GDM1 (cell line): ENCODE results near the gene PRKAR1B.
"Not testable (repeated sequence)": the region's sequence is repeated elsewhere in the genome, so short reads cannot be mapped to it uniquely, and the experiment has no call there.

ENCODE experiments used
- DNase-seq: peaks from one replicate; lab custom pipeline; 2025; lab: John Stamatoyannopoulos, UW

PRKAR1B gene

DNA sequence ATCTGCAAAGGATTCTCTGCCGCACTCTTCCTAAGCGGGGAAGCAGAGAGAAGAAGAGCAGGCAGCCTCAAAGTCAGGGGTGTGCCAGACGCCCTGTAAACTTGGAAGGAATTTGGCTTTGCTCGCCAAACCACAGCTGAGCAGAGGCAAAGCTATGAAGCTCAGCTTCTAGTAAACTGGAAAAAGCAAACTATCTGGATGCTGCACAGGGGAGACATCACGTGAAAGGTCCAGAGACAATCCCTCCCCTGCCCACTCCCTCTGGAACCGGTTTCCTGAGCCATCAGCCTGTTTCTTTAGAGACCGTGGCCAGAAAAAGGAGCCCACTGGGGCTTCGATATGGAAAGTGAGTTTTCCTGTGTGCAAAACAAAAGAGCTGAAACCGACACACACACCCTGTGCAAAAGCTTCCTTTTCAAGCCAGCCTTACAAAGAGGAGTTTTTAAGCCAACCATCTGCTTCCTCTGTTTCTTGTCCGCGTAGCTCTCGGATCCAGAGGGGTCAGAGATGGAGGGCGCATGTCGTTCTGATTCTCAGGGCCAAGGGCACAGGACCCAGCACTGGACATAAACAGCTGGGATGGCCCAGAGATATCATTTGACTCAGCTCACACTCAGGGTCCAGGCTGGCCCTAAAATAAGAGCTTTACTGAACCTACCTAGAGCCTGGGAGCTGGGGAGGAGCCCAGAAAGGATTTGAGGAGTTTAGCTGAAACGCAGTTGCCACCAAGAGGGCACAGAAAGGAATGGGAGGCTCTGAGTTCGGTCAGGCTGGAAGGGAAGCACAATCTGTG lies 58.7 kb downstream of the PRKAR1B start:
- no peak for DNase-seq

GRCh38 chr7:666454-667292 lies 60.4 kb downstream of the PRKAR1B start:
- DNase-seq = no peak

DNA sequence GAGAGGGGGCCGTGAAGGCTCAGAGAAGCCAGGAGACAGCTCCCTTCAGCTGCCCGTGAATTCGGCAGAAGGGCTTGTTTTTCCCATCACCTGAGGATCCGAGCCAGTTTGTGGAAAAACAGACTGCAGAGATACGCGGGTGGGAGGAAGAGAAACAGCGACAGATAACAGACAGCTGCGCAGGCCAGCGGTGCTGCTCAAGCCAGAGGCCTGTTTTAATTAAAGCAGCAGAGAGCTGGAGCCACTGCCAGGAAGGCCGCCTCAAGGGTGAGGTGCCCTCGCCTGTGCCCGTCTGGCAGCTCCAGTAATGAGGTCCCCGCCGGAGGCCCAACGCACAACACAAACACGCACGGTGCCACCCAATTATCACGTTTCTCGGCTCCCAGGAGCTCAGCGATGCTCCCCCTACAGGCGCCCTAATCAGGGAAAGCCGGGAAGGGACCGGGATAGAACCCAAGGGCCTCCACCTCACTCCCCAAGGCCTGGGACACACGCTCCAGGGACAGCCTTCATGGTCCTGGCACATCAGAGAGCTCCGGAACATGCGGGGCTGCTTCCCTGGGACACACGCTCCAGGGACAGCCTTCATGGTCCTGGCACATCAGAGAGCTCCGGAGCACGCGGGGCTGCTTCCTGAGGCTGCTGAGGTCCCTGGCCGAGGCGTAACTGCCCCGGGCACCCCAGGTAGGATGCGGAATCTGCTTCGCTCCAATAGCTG lies 61.2 kb downstream of the PRKAR1B start:
- DNase-seq = no peak

DNA sequence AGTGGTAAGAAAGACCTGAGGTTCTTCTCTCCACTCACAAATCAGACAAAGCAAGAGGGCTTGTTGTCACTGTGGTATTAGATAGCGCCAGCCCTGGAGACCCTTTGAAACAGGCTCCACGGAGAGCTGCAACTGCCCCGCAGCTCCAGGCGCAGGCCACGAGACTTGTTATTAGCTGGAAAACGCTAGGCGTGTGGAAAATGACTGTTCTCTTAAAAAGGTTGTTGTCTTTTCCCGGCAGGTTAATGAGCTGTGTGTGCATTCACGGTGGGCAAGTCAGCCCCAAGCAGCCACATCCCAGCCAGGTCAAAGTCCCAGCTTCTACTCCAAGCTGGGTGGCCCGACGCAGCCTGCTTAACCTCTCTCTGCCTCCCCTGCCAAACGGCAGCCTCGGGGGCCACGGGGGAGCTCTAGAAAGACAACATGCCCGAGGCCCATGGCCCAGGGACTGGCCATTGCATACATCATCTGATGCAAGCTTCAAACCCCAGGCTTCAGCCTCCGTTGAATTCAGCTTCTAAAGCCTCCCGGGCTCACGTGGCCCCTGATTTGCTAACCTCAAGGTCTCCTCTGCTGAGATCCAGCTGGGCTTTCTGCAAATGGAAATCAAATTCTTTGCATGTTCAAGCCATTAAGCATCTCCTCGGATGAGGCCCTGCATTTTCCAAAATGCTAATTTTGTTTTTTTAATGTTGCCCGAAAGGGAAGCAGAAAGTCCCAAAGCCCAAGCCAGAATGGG lies 61.9 kb downstream of the PRKAR1B start:
- DNase-seq = no peak

DNA sequence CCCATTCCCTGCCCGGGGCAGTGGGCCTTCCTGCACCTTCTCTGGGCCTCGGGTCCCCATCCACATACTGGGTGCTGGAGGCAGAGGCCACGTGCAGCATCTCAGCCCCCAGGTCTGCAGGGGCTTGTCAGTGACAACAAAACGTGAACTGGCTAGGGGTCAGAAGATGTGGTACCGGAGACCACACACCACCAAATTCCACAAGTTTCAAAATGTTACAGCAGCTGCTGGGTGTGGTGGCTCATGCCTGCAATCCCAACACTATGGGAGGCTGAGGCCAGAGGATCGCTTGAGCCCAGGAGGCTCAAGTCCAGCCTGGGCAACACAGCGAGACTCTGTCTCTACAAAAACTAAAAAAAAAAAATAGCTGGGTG lies 62.7 kb downstream of the PRKAR1B start:
- no peak for DNase-seq

- DNase-seq = no peak
These were observed 64.5 kb downstream of the PRKAR1B start for GRCh38 chr7:662576-662975.

DNA sequence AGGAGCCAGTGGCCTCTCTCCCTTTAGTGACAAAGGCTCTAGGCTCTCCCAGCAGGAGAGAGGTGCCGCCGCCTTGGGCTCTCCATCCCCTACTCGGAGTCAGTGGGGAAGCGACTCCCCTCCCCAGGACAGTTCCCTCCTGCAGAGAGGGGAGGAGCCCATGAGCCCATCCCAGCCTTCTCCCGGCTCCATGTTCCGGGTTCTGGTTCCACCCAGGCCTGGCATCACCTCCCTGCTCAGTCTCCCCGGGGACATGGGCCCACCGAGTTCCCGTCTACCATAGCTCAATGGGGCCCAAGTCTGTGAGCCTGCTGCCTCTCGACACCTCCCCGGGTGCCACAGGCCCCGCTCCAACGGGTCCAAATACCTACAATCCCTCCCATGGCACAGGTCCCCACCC lies 67.1 kb downstream of the PRKAR1B start:
- no peak for DNase-seq

- no peak for DNase-seq
These were observed 67.7 kb downstream of the PRKAR1B start for GRCh38 chr7:659306-659847.

GRCh38 chr7:657565-658119 lies 69.4 kb downstream of the PRKAR1B start:
- no peak for DNase-seq

- not testable (repeated sequence) for DNase-seq
These were observed 70.1 kb downstream of the PRKAR1B start for GRCh38 chr7:657010-657409.

GRCh38 chr7:655758-656157 lies 71.3 kb downstream of the PRKAR1B start:
- no peak for DNase-seq

DNA sequence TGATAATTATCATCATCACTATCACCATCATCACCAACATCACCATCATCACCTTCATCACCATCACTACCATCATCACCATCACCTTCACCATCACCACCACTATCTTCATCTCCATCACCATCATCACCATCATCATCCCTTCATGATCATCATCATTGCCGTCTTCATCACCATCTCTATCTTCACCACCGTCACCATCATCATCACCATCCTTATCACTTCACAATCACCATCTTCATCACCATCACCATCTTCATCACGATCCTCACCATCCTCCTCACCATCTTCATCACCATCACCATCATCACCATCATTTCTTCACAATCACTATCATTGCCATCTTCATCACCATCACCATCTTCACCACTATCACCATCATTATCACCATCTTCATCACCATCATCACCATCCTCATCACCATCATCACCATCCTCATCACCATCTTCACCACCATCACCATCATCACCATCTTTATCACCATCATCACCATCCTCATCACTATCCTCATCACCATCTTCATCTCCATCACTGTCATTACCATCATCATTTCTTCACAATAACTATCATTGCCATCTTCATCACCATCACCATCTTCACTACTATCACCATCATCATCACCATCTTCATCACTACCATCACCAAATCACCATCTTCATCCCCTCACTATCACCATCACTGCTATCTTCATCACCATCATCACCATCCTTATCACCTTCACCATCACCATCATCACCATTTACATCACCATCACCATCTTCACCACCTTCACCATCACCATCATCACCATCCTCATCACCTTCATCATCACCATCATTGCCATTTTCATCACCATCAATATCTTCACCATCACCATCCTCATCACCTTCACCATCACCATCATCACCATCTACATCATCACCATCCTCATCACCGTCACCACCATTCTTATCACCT lies 73.0 kb downstream of the PRKAR1B start:
- DNase-seq = no peak

- no peak for DNase-seq
These were observed 74.2 kb downstream of the PRKAR1B start for GRCh38 chr7:652881-653280.

DNA sequence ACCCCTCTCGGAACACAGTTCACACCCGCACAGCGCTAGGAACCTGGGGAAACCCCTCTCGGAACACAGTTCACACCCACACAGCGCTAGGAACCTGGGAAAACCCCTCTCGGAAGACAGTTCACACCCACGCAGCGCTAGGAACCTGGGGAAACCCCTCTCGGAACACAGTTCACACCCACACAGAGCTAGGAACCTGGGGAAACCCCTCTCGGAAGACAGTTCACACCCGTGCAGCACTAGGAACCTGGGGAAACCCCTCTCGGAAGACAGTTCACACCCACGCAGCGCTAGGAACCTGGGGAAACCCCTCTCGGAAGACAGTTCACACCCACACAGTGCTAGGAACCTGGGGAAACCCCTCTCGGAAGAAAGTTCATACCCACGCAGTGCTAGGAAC lies 74.9 kb downstream of the PRKAR1B start:
- DNase-seq = not testable (repeated sequence)

- DNase-seq = no peak
These were observed 75.9 kb downstream of the PRKAR1B start for GRCh38 chr7:651032-651728.

- DNase-seq = no peak
These were observed 76.6 kb downstream of the PRKAR1B start for GRCh38 chr7:650339-651031.

GRCh38 chr7:646951-647350 lies 80.1 kb downstream of the PRKAR1B start:
- DNase-seq = no peak

DNA sequence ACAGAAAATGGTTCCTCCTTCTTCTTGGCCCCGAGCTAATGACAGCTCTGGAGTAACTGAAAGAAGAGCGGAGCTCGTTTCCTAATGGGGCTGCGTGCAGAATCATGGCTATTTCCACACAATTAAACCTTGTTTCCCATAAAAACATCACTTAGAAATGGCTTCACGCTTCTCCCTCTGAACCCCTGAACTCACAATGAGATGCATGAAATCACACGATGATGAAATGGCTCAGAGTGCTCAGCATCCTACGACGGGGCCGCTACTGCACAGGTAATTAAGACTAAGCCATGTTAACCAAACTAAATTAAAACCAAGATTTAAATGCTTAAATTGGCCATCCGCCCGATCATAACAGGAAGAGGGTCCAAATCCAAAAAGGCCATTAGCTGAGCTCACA lies 80.6 kb downstream of the PRKAR1B start:
- DNase-seq = no peak

- no peak for DNase-seq
These were observed 81.5 kb downstream of the PRKAR1B start for GRCh38 chr7:645606-646005.
